Measurements from ENCODE around the gene IQCN.

IQCN gene, protein sequence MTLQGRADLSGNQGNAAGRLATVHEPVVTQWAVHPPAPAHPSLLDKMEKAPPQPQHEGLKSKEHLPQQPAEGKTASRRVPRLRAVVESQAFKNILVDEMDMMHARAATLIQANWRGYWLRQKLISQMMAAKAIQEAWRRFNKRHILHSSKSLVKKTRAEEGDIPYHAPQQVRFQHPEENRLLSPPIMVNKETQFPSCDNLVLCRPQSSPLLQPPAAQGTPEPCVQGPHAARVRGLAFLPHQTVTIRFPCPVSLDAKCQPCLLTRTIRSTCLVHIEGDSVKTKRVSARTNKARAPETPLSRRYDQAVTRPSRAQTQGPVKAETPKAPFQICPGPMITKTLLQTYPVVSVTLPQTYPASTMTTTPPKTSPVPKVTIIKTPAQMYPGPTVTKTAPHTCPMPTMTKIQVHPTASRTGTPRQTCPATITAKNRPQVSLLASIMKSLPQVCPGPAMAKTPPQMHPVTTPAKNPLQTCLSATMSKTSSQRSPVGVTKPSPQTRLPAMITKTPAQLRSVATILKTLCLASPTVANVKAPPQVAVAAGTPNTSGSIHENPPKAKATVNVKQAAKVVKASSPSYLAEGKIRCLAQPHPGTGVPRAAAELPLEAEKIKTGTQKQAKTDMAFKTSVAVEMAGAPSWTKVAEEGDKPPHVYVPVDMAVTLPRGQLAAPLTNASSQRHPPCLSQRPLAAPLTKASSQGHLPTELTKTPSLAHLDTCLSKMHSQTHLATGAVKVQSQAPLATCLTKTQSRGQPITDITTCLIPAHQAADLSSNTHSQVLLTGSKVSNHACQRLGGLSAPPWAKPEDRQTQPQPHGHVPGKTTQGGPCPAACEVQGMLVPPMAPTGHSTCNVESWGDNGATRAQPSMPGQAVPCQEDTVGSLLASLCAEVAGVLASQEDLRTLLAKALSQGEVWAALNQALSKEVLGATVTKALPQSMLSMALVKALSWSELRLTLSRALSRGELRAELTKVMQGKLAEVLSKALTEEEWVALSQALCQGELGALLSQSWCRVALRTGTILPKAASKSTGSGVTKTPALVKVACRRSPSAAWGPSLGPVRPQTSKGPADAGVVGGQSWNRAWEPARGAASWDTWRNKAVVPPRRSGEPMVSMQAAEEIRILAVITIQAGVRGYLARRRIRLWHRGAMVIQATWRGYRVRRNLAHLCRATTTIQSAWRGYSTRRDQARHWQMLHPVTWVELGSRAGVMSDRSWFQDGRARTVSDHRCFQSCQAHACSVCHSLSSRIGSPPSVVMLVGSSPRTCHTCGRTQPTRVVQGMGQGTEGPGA (N-terminal part only)

GRCh38 chr19:18274219-18274780, at the start of gene IQCN:
TSS of gene IQCN (minus strand) at chr19:18274452. CDS start at chr19:18269478, 4,974 bp downstream.
- no peaks in the 10 kb centered on the region for H3K27me3 ChIP-seq (ENCODE audit: insufficient read depth, low read depth)
- TF ChIP-seq, protein P1, sequence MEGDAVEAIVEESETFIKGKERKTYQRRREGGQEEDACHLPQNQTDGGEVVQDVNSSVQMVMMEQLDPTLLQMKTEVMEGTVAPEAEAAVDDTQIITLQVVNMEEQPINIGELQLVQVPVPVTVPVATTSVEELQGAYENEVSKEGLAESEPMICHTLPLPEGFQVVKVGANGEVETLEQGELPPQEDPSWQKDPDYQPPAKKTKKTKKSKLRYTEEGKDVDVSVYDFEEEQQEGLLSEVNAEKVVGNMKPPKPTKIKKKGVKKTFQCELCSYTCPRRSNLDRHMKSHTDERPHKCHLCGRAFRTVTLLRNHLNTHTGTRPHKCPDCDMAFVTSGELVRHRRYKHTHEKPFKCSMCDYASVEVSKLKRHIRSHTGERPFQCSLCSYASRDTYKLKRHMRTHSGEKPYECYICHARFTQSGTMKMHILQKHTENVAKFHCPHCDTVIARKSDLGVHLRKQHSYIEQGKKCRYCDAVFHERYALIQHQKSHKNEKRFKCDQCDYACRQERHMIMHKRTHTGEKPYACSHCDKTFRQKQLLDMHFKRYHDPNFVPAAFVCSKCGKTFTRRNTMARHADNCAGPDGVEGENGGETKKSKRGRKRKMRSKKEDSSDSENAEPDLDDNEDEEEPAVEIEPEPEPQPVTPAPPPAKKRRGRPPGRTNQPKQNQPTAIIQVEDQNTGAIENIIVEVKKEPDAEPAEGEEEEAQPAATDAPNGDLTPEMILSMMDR (conservative IDR thresholded peaks at IDR 0.05; ENCODE audit: low read depth, low read length), result no peak
- H3K27ac ChIP-seq, result no peak within 1 kb of the TSS
- H3K79me2 ChIP-seq (ENCODE audit: insufficient read depth, low read depth), result peaks cover 15% of the 10 kb centered on the region
- H4K20me1 ChIP-seq (ENCODE audit: insufficient read depth), result peaks cover 6% of the 10 kb centered on the region; the same call in 1 of the 2 replicates
- no peak within 1 kb of the TSS for H3K4me2 ChIP-seq
- H3K36me3 ChIP-seq (ENCODE audit: insufficient read depth), result no peaks in the 10 kb centered on the region
- H2AFZ ChIP-seq (ENCODE audit: low read depth), result no peak within 1 kb of the TSS
- H3K4me1 ChIP-seq (ENCODE audit: low read depth, poor library complexity, severe bottlenecking), result peaks cover 9% of the 10 kb centered on the region
- H3K9ac ChIP-seq, result no peak within 1 kb of the TSS
- H3K4me3 ChIP-seq (IDR thresholded peaks at IDR 0.05; ENCODE audit: insufficient read depth, low read depth, low read length), result no peak within 1 kb of the TSS

DNA sequence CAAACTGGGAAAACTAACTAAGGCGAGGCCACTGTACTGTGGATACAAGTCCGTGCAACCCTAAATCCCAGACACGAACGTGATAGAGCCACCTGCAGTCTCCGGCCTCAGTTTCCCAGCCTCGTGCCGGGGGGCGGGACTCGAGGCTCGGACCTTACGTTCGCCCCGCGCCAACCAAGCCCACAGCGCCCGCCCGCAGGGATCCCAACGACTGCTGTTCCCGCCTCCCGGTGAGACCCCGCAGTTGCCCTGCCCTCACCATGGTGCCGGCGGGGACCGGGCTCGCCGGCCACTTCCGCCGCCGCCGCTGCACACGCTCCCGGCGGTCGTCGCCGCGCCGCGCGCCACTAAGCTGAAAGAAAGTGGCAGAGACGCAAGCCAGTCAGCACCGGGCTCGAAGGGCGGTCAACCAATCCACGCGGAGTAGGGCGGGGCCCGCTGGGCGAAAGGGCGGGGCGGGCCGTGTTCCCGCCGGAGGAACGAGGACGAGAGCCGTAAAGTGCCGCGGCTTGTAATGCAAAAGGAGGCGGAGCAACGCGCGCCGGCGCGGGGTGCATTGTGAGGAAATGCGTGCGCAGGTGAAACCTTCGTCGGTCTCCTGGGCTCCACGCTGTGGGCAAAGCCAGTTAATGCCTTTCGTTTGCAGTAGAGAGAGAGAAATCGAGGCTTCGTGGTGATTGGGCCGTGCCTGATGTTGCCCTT, 48.7 kb upstream of the IQCN start, which contains the start of gene LSM4:
Gene LSM4 (minus strand): TSS at position 318 of the 702 bp plus-strand sequence. CDS start 56 bp downstream, at position 262.
- H3K79me2 ChIP-seq (ENCODE audit: insufficient read depth, low read depth), result peaks cover 41% of the 10 kb centered on the region
- H3K36me3 ChIP-seq (ENCODE audit: insufficient read depth), result no peaks in the 10 kb centered on the region
- H3K4me2 ChIP-seq, result peak within 1 kb of the TSS; percentile 99
- peaks cover 22% of the 10 kb centered on the region for H3K4me1 ChIP-seq (ENCODE audit: low read depth, poor library complexity, severe bottlenecking)
- no peaks in the 10 kb centered on the region for H3K27me3 ChIP-seq (ENCODE audit: insufficient read depth, low read depth)
- H2AFZ ChIP-seq (ENCODE audit: low read depth), result peak within 1 kb of the TSS; percentile 88
- H3K9ac ChIP-seq, result peak within 1 kb of the TSS; percentile 83
- no peaks in the 10 kb centered on the region for H4K20me1 ChIP-seq (ENCODE audit: insufficient read depth)
- no peak within 1 kb of the TSS for H3K4me3 ChIP-seq (IDR thresholded peaks at IDR 0.05; ENCODE audit: insufficient read depth, low read depth, low read length)
- peak within 1 kb of the TSS; percentile 83 for H3K27ac ChIP-seq
- TF ChIP-seq, protein P1 (conservative IDR thresholded peaks at IDR 0.05; ENCODE audit: low read depth, low read length), result no peak

DNA sequence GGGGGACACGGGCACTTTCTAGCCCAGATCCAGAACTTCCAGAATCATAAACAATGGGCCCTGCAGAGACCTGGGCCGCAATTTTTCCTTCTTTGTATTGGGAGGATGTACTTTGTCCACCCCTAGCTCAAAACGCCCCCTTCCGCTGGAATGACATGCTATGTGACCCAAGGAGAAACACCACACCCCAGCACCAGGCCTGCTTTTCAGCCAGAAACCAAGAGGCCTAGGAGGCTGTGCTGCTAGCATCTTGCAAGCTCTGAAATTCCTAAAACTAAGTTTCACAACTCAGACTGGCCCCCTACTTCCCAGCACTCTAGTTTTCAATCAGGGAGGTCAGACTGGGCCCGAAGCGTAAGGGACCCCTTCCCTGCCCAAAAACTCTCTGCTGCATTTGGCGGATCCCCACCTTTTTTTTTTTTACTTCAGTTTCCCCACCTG, 48.1 kb upstream of the IQCN start:
- Histone ChIP-seq H3K4me1 (ENCODE audit: low read depth, poor library complexity, severe bottlenecking) (peaks cover 22% of the 10 kb centered on the region), H4K20me1 (ENCODE audit: insufficient read depth) (no peaks in the 10 kb centered on the region), H3K27ac (peak overlapping the region; percentile 83), H3K36me3 (ENCODE audit: insufficient read depth) (no peaks in the 10 kb centered on the region), H3K4me2 (peak overlapping the region; percentile 88), H3K27me3 (ENCODE audit: insufficient read depth, low read depth) (no peaks in the 10 kb centered on the region), H3K4me3 (IDR thresholded peaks at IDR 0.05; ENCODE audit: insufficient read depth, low read depth, low read length) (no peak overlapping the region), H3K9ac (peak overlapping the region; percentile 83), H3K79me2 (ENCODE audit: insufficient read depth, low read depth) (peaks cover 46% of the 10 kb centered on the region), H2AFZ (ENCODE audit: low read depth) (peak overlapping the region; percentile 46; the same call in 1 of the 2 replicates)
- TF ChIP-seq, protein P1 (conservative IDR thresholded peaks at IDR 0.05; ENCODE audit: low read depth, low read length), result peak; percentile 41
